Subcutaneous adipose tissue (tissue), 4 donors: Measurements from ENCODE around the gene DENND10. TPM values are rescaled to one million over a fixed set of nuclear protein-coding genes. Genes with fewer than 3 reads are reported as not detected.

Experiments used
- CTCF ChIP-seq: fragments of 450-650 bp; IDR thresholded peaks from one replicate; pipeline ENCODE4 v1.5.1; 2016; ENCODE audit warnings: low read depth, mild to moderate bottlenecking, control low read depth, antibody characterized with exemption, moderate library complexity
- total RNA-seq, 4 donors: library from RNA; depleted of rRNA; stranded (reverse); fragments of >200 nt; gene quantifications; one replicate each; pipeline ENCODE4 v1.1.0, GENCODE V29; 2016

DENND10 gene
- total RNA-seq, result 10 to 100 TPM; 68.2 to 77.5 (median 73.6) TPM

GRCh38 chr10:119103903-119104653 lies at the start of gene DENND10:
Gene DENND10, plus strand, starts transcription at chr10:119104113. Its CDS starts 30 bp downstream, at chr10:119104143.
- TF ChIP-seq CTCF, result no peak

- TF ChIP-seq CTCF, result no peak
These were observed 48.4 kb upstream of the DENND10 start for GRCh38 chr10:119055472-119055871.

- TF ChIP-seq CTCF, result no peak
These were observed 45.9 kb upstream of the DENND10 start for GRCh38 chr10:119058010-119058409.

GRCh38 chr10:119059557-119059956 lies 44.4 kb upstream of the DENND10 start:
- no peak for TF ChIP-seq CTCF

GRCh38 chr10:119060107-119060506 lies 43.8 kb upstream of the DENND10 start:
- no peak for TF ChIP-seq CTCF

GRCh38 chr10:119061352-119061751 lies 42.6 kb upstream of the DENND10 start:
- no peak for TF ChIP-seq CTCF

GRCh38 chr10:119061926-119062325 lies 42.0 kb upstream of the DENND10 start:
- no peak for TF ChIP-seq CTCF
